C4-2B (cell line): Measurements from ENCODE around the gene TMA16.

Experiments
- H3K27ac ChIP-seq: fragments of 450-650 bp; 2 replicates; pipeline ENCODE4 v1.5.1; 2017
- ZFX ChIP-seq: fragments of 450-650 bp; IDR thresholded peaks from 2 replicates; pipeline ENCODE4 v1.6.1; 2017
- TF ChIP-seq, protein P1 (sequence below): fragments of 450-650 bp; conservative IDR thresholded peaks from 2 replicates; pipeline ENCODE4 v1.5.1; 2017; ENCODE audit warnings: mild to moderate bottlenecking

Gene TMA16

GRCh38 chr4:163563592-163563991 is 69.1 kb downstream of the TMA16 start:
- no peak for TF ChIP-seq ZFX
- TF ChIP-seq, protein P1, sequence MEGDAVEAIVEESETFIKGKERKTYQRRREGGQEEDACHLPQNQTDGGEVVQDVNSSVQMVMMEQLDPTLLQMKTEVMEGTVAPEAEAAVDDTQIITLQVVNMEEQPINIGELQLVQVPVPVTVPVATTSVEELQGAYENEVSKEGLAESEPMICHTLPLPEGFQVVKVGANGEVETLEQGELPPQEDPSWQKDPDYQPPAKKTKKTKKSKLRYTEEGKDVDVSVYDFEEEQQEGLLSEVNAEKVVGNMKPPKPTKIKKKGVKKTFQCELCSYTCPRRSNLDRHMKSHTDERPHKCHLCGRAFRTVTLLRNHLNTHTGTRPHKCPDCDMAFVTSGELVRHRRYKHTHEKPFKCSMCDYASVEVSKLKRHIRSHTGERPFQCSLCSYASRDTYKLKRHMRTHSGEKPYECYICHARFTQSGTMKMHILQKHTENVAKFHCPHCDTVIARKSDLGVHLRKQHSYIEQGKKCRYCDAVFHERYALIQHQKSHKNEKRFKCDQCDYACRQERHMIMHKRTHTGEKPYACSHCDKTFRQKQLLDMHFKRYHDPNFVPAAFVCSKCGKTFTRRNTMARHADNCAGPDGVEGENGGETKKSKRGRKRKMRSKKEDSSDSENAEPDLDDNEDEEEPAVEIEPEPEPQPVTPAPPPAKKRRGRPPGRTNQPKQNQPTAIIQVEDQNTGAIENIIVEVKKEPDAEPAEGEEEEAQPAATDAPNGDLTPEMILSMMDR, result no peak
- H3K27ac ChIP-seq, result no peak overlapping the region

DNA sequence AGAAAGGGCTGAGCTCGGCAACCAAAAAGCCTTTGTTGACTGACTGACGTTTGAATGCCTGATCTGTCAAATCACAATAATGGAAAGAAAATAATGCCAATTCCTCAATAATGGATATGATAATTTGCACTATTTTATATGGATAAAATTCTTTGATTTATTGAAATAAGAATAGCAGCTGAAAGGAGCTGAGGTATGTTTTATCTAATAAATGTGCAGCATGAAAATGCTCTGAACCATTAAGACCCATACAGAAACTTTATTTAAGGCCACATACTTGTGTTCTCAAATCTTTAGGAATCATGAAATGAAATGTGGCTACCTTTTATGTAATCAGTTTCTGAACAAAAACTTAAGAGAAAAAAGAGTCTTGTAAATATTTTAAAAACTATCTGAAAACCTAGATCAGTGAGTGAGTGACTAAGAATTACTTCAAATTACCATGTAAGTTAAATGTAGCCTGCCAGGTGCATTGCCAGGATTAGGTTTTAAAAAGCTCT is 69.8 kb downstream of the TMA16 start:
- no peak for TF ChIP-seq ZFX
- TF ChIP-seq, protein P1, result no peak
- no peak overlapping the region for H3K27ac ChIP-seq

- no peak for TF ChIP-seq ZFX
- TF ChIP-seq, protein P1, result no peak
- no peak overlapping the region for H3K27ac ChIP-seq
These were observed 71.0 kb downstream of the TMA16 start for GRCh38 chr4:163565226-163566135.

GRCh38 chr4:163566257-163566796 is 71.8 kb downstream of the TMA16 start:
- no peak overlapping the region for H3K27ac ChIP-seq
- TF ChIP-seq, protein P1, result no peak
- no peak for TF ChIP-seq ZFX

- no peak overlapping the region for H3K27ac ChIP-seq
These were observed 74.4 kb downstream of the TMA16 start for GRCh38 chr4:163568843-163569242.

More at GRCh38 chr4:163568843-163569242, 74.4 kb downstream of the TMA16 start:
- TF ChIP-seq, protein P1, result no peak
- TF ChIP-seq ZFX, result no peak
